CD4-positive, alpha-beta T cell treated with Interleukin-15 for 4 hours (primary cell): ENCODE data around the gene SYNPO.

Experiments
- DNase-seq: peaks from one replicate; pipeline ENCODE4 v3.0.0-alpha.2; 2020; ENCODE audit warnings: low spot score

Gene SYNPO

GRCh38 chr5:150690760-150691159 lies 50.3 kb downstream of the SYNPO start:
- no peak for DNase-seq

GRCh38 chr5:150692276-150692675 lies 51.8 kb downstream of the SYNPO start:
- no peak for DNase-seq

- no peak for DNase-seq
Observed at GRCh38 chr5:150694612-150695011, 54.2 kb downstream of the SYNPO start.

- DNase-seq: no peak
Observed at GRCh38 chr5:150700246-150700593, 59.8 kb downstream of the SYNPO start.

- DNase-seq: peak; percentile 88
Observed at GRCh38 chr5:150700594-150701377, 60.3 kb downstream of the SYNPO start, which contains the start of gene RBM22. RBM22 (minus strand) TSS chr5:150701062; CDS start chr5:150700985, 77 bp downstream.

- DNase-seq: no peak
Observed at GRCh38 chr5:150703762-150704161, 63.3 kb downstream of the SYNPO start.

GRCh38 chr5:150706776-150707390 lies 66.4 kb downstream of the SYNPO start:
- DNase-seq: no peak
